GM21825 (cell line): Measurements from ENCODE around the gene TAMALIN.

Experiments used
- ATAC-seq: cut with Tn5 transposase; IDR thresholded peaks from one replicate; pipeline ENCODE4 v1.9.1; 2021; ENCODE audit warnings: mild to moderate bottlenecking, moderate library complexity; ENCODE audit not compliant: unreplicated experiment

TAMALIN gene

GRCh38 chr12:52053536-52054209 lies 46.9 kb downstream of the TAMALIN start:
- ATAC-seq: no peak

DNA sequence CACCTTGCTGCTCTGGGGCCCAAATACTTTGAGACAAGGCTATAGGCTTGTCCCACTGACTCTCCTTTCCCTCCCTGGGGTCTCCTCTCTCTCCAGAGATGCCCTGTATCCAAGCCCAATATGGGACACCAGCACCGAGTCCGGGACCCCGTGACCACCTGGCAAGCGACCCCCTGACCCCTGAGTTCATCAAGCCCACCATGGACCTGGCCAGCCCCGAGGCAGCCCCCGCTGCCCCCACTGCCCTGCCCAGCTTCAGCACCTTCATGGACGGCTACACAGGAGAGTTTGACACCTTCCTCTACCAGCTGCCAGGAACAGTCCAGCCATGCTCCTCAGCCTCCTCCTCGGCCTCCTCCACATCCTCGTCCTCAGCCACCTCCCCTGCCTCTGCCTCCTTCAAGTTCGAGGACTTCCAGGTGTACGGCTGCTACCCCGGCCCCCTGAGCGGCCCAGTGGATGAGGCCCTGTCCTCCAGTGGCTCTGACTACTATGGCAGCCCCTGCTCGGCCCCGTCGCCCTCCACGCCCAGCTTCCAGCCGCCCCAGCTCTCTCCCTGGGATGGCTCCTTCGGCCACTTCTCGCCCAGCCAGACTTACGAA lies 47.6 kb downstream of the TAMALIN start:
- ATAC-seq: no peak

DNA sequence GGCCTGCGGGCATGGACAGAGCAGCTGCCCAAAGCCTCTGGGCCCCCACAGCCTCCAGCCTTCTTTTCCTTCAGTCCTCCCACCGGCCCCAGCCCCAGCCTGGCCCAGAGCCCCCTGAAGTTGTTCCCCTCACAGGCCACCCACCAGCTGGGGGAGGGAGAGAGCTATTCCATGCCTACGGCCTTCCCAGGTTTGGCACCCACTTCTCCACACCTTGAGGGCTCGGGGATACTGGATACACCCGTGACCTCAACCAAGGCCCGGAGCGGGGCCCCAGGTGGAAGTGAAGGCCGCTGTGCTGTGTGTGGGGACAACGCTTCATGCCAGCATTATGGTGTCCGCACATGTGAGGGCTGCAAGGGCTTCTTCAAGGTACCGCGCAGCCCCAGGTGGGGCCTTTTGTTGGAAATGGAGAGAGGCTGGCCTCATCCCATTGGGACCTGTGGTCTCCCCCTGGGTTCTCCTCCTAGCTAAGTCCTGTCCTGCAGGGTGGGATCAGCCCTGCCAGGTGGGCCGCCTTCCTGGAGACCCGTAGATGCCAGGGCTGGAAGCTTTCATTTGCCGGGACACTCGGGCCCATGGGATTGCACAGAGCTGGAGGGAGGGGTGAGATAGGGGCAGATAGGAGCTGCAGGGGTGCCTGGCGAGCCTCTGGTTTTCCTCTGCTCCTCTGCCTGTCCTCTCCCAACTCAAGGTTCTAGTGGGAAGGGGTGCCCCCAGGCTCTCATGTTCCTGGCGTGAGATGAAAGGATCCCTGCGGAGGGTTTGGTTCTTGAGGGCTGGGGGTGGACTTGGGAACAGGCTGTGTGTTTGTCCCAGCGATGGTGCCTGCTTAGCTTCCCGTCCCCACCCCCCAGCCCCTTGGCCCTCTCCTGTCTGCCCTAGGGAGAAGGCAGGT lies 48.3 kb downstream of the TAMALIN start:
- no peak for ATAC-seq

DNA sequence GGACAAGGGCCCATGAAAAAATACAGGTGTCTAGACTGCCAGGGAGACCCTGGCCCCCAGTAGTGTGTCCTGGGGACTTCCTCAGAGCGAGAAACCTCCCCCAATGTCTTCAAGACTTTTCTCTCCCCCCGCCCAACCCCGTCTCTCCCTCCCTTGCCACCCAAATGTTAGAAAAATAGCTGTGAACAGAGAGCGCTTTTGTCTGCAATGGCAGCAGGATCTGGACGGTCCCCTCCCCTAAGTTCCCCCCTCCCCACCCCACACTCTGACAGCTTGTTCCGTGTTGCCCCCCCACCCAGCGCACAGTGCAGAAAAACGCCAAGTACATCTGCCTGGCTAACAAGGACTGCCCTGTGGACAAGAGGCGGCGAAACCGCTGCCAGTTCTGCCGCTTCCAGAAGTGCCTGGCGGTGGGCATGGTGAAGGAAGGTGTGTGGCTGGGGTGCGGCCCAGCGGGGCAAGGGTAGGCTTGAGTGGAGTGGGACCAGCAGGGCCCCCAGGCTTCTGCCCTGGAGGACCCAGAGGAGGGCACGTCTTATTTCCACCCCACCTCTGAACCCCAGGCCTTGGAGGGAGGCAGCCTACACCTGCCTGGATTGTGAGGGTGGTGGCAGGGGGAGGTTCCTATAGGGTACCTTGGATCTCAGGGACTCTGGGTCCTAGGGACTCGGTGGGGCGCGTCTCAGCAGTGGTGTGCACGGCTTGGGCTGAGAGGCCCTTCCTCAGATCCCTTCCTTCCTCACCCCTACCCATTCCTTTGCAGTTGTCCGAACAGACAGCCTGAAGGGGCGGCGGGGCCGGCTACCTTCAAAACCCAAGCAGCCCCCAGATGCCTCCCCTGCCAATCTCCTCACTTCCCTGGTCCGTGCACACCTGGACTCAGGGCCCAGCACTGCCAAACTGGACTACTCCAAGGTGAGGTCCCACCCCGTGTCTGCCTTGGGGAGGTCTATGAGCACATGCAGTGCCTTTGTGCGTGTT lies 49.3 kb downstream of the TAMALIN start:
- no peak for ATAC-seq

DNA sequence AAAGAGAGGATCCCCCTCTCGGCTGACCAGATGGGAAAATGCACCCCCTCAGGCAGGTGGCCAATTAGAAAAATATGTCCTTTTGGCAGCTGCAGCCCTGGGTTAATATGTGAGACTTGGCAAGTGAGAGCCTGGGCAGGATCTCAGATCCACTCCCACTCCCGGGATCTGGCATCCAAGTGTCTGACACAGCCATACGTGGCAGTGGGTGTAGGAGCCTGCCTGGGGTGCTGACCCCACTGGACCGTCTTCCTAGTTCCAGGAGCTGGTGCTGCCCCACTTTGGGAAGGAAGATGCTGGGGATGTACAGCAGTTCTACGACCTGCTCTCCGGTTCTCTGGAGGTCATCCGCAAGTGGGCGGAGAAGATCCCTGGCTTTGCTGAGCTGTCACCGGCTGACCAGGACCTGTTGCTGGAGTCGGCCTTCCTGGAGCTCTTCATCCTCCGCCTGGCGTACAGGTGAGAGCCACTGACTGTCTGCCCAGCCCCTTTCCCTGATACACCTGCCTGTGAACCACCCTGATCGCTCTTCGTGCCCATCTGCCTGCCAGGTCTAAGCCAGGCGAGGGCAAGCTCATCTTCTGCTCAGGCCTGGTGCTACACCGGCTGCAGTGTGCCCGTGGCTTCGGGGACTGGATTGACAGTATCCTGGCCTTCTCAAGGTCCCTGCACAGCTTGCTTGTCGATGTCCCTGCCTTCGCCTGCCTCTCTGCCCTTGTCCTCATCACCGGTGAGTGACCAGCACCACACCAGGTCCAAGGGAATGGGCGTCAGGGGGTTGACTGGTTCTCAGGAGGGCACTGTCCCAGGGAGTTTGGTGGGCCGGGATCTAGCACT lies 50.3 kb downstream of the TAMALIN start:
- ATAC-seq: no peak

- no peak for ATAC-seq
These were observed 51.2 kb downstream of the TAMALIN start for GRCh38 chr12:52057638-52058576.

DNA sequence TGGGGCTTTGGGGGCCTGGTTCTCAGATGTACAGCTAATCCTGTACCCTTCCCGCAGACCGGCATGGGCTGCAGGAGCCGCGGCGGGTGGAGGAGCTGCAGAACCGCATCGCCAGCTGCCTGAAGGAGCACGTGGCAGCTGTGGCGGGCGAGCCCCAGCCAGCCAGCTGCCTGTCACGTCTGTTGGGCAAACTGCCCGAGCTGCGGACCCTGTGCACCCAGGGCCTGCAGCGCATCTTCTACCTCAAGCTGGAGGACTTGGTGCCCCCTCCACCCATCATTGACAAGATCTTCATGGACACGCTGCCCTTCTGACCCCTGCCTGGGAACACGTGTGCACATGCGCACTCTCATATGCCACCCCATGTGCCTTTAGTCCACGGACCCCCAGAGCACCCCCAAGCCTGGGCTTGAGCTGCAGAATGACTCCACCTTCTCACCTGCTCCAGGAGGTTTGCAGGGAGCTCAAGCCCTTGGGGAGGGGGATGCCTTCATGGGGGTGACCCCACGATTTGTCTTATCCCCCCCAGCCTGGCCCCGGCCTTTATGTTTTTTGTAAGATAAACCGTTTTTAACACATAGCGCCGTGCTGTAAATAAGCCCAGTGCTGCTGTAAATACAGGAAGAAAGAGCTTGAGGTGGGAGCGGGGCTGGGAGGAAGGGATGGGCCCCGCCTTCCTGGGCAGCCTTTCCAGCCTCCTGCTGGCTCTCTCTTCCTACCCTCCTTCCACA lies 52.0 kb downstream of the TAMALIN start:
- ATAC-seq: no peak

DNA sequence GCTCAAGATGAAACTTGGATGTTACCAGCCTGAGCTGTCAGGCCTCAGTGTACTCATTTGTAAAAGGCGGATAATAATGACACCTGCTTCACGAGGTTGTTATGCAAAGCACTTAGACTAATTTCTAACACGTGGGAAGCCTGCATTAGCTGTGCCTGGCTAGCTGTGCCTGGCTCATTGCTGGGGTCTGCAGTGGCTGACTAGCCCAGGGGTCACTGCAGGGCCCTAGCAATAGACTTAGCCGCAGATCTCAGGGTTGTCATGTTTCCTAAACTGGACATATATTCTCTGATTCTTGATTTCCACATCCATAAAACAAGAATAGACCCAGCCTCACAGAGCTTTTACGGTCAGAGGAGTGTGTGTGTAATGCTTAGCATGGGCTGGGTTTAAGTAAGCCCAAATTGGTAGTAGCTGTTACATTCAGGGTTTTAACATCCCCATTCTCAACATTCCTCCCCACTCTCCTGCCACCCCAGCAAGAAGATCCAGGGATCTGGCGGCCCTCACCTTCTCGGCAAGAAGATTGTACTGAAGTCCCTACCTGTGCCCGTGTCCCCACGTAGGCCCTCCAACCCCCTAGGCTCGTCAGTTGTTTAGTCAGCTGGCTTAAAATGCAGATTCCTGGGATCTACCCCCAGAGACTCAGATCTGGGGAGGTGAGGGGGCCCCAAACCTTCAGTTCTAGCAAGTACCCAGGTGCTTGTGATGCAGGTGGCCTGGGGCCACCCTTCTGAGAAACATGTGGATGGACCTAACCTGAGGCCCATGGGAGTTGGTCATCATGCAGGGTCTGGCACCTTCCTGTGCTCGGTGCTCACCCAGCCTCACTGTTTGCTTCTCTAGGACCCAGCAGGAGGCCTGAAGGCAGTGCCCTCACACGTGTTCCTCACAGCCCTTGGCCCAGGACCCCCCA lies 53.1 kb downstream of the TAMALIN start:
- ATAC-seq: no peak

DNA sequence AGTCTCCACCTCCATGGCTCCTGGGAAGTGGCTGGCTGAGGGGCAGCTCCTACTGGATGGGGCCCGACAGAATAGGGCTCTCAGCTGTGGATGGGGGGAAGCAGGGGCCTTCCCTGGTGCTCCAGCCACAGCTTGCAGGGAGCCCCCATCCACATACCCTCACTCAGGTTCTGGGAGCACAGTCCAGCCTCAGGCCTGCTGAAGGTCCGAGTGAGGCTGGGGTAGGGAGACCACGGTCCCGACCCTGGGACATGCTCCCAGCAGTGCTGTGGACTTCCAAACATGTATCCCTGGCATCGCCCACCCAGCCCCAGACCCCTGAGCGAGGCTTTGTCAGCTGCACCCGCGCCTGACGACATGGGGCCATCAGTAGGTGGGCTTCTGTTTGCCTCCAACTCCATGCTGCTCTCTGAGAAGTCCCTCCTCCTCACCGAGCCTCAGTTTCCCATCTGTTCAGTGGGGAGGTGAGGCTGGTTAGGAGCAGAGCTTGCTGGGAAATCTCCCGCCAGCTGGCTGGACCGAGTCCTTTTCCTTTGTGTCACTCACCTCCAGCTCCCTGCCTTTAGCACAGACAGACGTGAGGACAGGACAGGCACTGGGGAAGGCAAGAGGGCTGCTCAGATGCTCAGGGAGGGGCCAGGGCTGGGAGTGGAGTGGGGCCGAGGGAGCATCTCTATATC lies 53.9 kb downstream of the TAMALIN start:
- no peak for ATAC-seq

GRCh38 chr12:52061470-52062166 lies 54.9 kb downstream of the TAMALIN start:
- no peak for ATAC-seq

DNA sequence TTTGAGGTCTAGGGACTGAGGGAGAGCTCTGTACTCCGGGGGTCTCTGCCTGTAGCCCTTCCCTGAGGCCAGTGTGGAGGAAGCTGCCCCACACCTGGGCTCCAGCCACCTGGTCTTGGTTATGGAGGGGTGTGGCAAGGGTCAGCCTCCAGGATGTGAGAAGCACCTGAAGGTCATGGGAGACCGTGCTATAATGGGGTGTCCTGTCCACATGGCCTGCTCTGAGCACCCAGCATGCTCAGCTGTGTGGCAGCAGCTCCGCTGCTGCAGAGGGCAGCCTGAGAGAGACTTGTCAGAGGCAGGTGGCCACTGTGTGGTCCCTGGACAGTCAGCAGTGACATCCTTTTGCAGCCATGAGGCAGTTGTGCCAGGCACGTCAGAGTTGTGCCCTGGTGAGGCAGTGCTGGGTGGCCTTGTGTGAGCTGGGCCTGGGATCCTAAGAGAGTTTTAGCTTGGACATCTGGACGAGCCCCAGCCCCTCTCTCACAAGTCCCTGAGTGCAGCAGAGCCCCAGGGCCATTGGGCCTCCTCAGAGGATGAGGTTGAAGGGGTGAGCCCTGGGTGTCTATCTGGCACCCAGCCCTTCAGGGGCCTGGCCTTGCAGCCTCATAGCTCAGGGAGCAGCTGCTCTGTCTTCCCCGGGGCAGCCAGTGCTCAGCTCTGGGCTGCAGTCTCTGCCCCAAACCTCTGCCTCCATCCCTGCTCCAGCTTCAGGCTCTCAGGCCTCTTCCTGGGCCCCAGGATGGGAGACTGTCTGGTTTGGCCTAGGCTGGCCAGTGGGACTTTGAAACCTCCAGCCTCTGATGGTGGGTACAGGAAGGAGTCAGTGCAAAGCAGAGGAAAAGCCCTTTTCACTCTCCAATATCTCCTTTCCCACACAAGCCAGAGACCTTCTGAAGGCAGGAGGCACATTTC lies 55.7 kb downstream of the TAMALIN start:
- no peak for ATAC-seq

DNA sequence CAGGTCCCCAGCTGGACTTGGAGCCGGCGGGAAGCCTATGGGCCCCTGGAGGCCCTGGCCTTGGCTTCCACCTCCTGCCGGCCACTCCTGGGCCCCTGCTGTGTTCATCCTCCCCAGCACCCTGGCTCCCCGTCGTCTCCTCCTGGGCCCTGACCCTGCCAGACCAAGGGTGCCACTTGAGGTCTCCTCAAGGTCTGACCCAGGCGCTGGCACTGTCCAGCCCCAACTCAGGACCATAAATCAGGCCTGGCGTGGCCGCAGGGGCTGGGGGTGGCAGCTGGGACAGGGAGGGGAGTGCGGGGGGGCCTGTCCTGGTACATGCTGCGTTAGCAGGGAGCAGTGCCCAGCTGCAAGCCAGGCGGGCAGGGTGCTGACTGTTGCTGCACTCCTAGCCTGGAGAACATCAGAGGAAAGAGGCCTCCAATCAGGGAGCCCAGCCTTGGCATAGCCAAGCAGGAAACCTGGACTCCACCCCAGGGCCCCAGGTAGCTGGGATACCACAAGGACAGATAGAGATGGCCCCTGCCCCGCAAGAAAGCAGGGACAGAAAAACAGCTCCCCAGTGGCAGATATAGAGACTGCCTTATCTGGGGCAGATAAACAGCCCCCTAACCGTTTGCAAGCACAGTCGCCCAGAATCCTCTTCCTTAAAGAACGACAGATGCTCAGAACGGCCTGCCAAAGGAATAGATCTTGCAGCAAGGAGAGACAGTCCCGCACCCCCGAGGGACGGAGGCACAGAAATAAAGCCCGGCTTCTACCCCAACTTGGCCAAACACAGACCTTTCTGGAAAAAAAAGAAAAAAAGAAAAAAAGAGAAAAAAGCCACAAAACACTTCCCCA lies 56.6 kb downstream of the TAMALIN start:
- no peak for ATAC-seq

DNA sequence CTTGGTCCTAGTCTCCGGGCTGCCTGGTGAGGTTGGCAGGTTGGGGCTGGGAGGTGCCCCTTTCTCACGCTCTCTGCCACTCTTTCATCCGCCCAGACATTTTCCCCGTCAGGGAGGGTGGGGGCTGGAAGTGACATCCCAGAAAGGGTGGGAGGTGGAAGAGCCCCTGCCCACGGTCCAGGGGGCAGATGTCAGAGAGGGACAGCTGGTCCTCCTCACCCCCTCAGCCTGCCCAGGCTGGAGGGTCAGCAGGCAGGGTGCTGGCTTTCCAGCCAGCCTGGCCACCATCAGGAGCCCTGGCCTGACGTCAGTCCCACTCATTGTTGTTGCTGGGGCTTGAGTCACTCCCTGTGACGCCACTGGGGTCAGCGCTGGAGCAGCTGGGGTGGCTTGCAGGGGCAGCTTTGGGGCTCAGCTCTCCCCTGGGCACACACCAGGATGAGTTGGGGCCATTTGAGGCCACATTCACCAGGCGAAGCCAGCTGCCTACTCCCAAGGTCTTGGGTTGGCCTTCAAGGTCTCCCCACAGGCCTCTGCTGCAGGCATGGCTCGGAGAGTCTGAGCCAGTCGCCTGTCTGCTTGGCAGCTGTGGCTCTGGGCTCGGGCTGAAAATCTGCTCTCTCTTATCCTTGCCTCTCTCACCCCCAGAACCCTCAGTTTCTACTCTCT lies 57.4 kb downstream of the TAMALIN start:
- ATAC-seq: no peak
